DND-41 (cell line): ENCODE results near the gene PREX1.

Source experiments
- ATAC-seq: fragments of 200-7000 bp; cut with Tn5 transposase; 3 replicates; pipeline ENCODE4 v1.9.1; 2021; ENCODE audit warnings: low read depth; ENCODE audit not compliant: insufficient read depth
- DNase-seq: peaks from one replicate; pipeline ENCODE4 v3.0.0-alpha.2; 2020
- H2AFZ ChIP-seq: 2 replicates; pipeline ENCODE4 v1.6.0; 2012; ENCODE audit warnings: low read depth, low read length
- H3K27ac ChIP-seq: 2 replicates; pipeline ENCODE4 v1.5.1; 2012; ENCODE audit warnings: low read length, inconsistent platforms
- H3K27me3 ChIP-seq: fragments of 200-600 bp; sonication (generic); 2 replicates; pipeline ENCODE4 v1.6.0; 2012; ENCODE audit warnings: low read length, mild to moderate bottlenecking, inconsistent platforms; ENCODE audit not compliant: insufficient read depth, poor library complexity
- H3K36me3 ChIP-seq: 2 replicates; pipeline ENCODE4 v1.5.1; 2012; ENCODE audit warnings: low read length, inconsistent platforms; ENCODE audit not compliant: insufficient read depth
- H3K4me1 ChIP-seq: 2 replicates; pipeline ENCODE4 v1.5.1; 2012; ENCODE audit warnings: mild to moderate bottlenecking, low read length; ENCODE audit not compliant: insufficient read depth
- H3K4me2 ChIP-seq: 2 replicates; pipeline ENCODE4 v1.6.0; 2012; ENCODE audit warnings: mild to moderate bottlenecking, moderate library complexity, low read length, inconsistent platforms; ENCODE audit not compliant: insufficient read depth
- H3K4me3 ChIP-seq, 2 experiments: fragments of 200-600 bp in 1 of 2; shearing (Covaris generic) in 1 of 2; 2 replicates each; pipeline ENCODE4 v1.5.1; 2012 to 2016; ENCODE audit warnings: inconsistent platforms in 2 of 2, low read length in 2 of 2, mild to moderate bottlenecking in 2 of 2, low read depth in 1 of 2, moderate library complexity in 1 of 2
- H3K79me2 ChIP-seq: 2 replicates; pipeline ENCODE4 v1.6.0; 2012; ENCODE audit warnings: low read length, inconsistent platforms; ENCODE audit not compliant: insufficient read depth
- H3K9ac ChIP-seq: 2 replicates; pipeline ENCODE4 v1.6.0; 2012; ENCODE audit warnings: low read depth, mild to moderate bottlenecking, inconsistent platforms, low read length, moderate library complexity
- H3K9me3 ChIP-seq: 2 replicates; pipeline ENCODE4 v1.5.1; 2012; ENCODE audit warnings: low read length, moderate library complexity, mild to moderate bottlenecking, inconsistent platforms; ENCODE audit not compliant: insufficient read depth, severe bottlenecking
- H4K20me1 ChIP-seq: 2 replicates; pipeline ENCODE4 v1.6.0; 2012; ENCODE audit warnings: low read length; ENCODE audit not compliant: insufficient read depth
- CTCF ChIP-seq: IDR thresholded peaks from 2 replicates; pipeline ENCODE4 v1.5.1; 2012; ENCODE audit warnings: borderline replicate concordance, low read length, moderate library complexity, mild to moderate bottlenecking; ENCODE audit not compliant: poor library complexity, severe bottlenecking; ENCODE audit errors: extremely low read depth
- EZH2 ChIP-seq: IDR thresholded peaks from 3 replicates; pipeline ENCODE4 v1.6.1; 2012; ENCODE audit warnings: borderline replicate concordance, low read depth, mild to moderate bottlenecking, moderate library complexity, low read length, inconsistent platforms; ENCODE audit not compliant: severe bottlenecking

The PREX1 gene

GRCh38 chr20:48661575-48662455 is 166.0 kb downstream of the PREX1 start:
- DNase-seq = no peak
- ATAC-seq = no peak
- Histone ChIP-seq H2AFZ (no peak overlapping the region), H3K4me3 (no peak overlapping the region), H3K4me1 (no peaks in the 10 kb centered on the region), H3K79me2 (no peaks in the 10 kb centered on the region), H3K27ac (no peak overlapping the region), H3K9ac (no peak overlapping the region), H4K20me1 (no peaks in the 10 kb centered on the region), H3K4me2 (no peak overlapping the region), H3K9me3 (no peaks in the 10 kb centered on the region), H3K27me3 (no peaks in the 10 kb centered on the region), H3K36me3 (no peaks in the 10 kb centered on the region)
- TF ChIP-seq CTCF = no peak
- no peak for TF ChIP-seq EZH2

GRCh38 chr20:48660788-48661187 is 167.0 kb downstream of the PREX1 start:
- H3K27me3 ChIP-seq = no peaks in the 10 kb centered on the region
- no peak overlapping the region for H3K27ac ChIP-seq
- no peak overlapping the region for H3K4me3 ChIP-seq
- no peaks in the 10 kb centered on the region for H4K20me1 ChIP-seq
- no peak overlapping the region for H3K9ac ChIP-seq
- H3K4me1 ChIP-seq = no peaks in the 10 kb centered on the region
- no peaks in the 10 kb centered on the region for H3K79me2 ChIP-seq
- no peak for DNase-seq
- no peaks in the 10 kb centered on the region for H3K9me3 ChIP-seq
- ATAC-seq = no peak
- H2AFZ ChIP-seq = no peak overlapping the region
- H3K4me2 ChIP-seq = no peak overlapping the region
- no peaks in the 10 kb centered on the region for H3K36me3 ChIP-seq
- TF ChIP-seq CTCF (no peak), EZH2 (no peak)

GRCh38 chr20:48659858-48660257 is 167.9 kb downstream of the PREX1 start:
- no peak overlapping the region for H3K4me2 ChIP-seq
- no peak for TF ChIP-seq CTCF
- no peak for TF ChIP-seq EZH2
- H3K27me3 ChIP-seq = no peaks in the 10 kb centered on the region
- H3K9me3 ChIP-seq = no peaks in the 10 kb centered on the region
- no peaks in the 10 kb centered on the region for H3K79me2 ChIP-seq
- no peaks in the 10 kb centered on the region for H4K20me1 ChIP-seq
- no peaks in the 10 kb centered on the region for H3K4me1 ChIP-seq
- ATAC-seq (no peak), DNase-seq (no peak)
- H2AFZ ChIP-seq = no peak overlapping the region
- H3K4me3 ChIP-seq = no peak overlapping the region
- no peaks in the 10 kb centered on the region for H3K36me3 ChIP-seq
- no peak overlapping the region for H3K27ac ChIP-seq
- no peak overlapping the region for H3K9ac ChIP-seq
